ENCODE results near the gene AEN.

AEN gene

GRCh38 chr15:88620995-88621772, at the start of gene AEN:
TSS of gene AEN (plus strand) at chr15:88621340. CDS start at chr15:88626210, 4,870 bp downstream.
- DNase-seq (ENCODE audit: low read depth in 2 of 2) = peak; percentile 89

GRCh38 chr15:88571852-88572259, 49.3 kb upstream of the AEN start:
- no peak for DNase-seq (ENCODE audit: low read depth in 2 of 2)

GRCh38 chr15:88574077-88574476, 47.1 kb upstream of the AEN start:
- no peak for DNase-seq (ENCODE audit: low read depth in 2 of 2)

- DNase-seq (ENCODE audit: low read depth in 2 of 2) = no peak
Observed at GRCh38 chr15:88574655-88575054, 46.5 kb upstream of the AEN start.

GRCh38 chr15:88579322-88579721, 41.8 kb upstream of the AEN start:
- DNase-seq (ENCODE audit: low read depth in 2 of 2) = no peak

GRCh38 chr15:88580532-88580931, 40.6 kb upstream of the AEN start:
- no peak for DNase-seq (ENCODE audit: low read depth in 2 of 2)

- DNase-seq (ENCODE audit: low read depth in 2 of 2) = no peak
Observed at GRCh38 chr15:88586401-88587162, 34.6 kb upstream of the AEN start.

- DNase-seq (ENCODE audit: low read depth in 2 of 2) = no peak
Observed at GRCh38 chr15:88590759-88591158, 30.4 kb upstream of the AEN start.

GRCh38 chr15:88591384-88591783, 29.8 kb upstream of the AEN start:
- DNase-seq (ENCODE audit: low read depth in 2 of 2) = no peak

GRCh38 chr15:88603885-88604284, 17.3 kb upstream of the AEN start:
- no peak for DNase-seq (ENCODE audit: low read depth in 2 of 2)

- no peak for DNase-seq (ENCODE audit: low read depth in 2 of 2)
Observed at GRCh38 chr15:88604381-88605188, 16.6 kb upstream of the AEN start.

- peak in 1 of 2 donors; percentile 21 for DNase-seq (ENCODE audit: low read depth in 2 of 2)
Observed at GRCh38 chr15:88605189-88606069, 15.7 kb upstream of the AEN start.

- no peak for DNase-seq (ENCODE audit: low read depth in 2 of 2)
Observed at GRCh38 chr15:88606070-88606794, 14.9 kb upstream of the AEN start.

- DNase-seq (ENCODE audit: low read depth in 2 of 2) = no peak
Observed at GRCh38 chr15:88607951-88608350, 13.2 kb upstream of the AEN start.

GRCh38 chr15:88608607-88609181, 12.4 kb upstream of the AEN start:
- DNase-seq (ENCODE audit: low read depth in 2 of 2) = no peak

GRCh38 chr15:88609344-88610090, 11.6 kb upstream of the AEN start:
- DNase-seq (ENCODE audit: low read depth in 2 of 2) = no peak

- DNase-seq (ENCODE audit: low read depth in 2 of 2) = no peak
Observed at GRCh38 chr15:88610701-88611231, 10.4 kb upstream of the AEN start.

GRCh38 chr15:88612186-88612796, 8.8 kb upstream of the AEN start:
- DNase-seq (ENCODE audit: low read depth in 2 of 2) = no peak

All from stimulated activated CD8-positive, alpha-beta memory T cell treated with anti-CD3 and anti-CD28 coated beads, Interleukin-2, amount 100 ng/mL, for 1 hour (primary cell).